ENCODE data around the gene SKIC8. TPM values are rescaled to one million over a fixed set of nuclear protein-coding genes. Genes with fewer than 3 reads are reported as not detected.

Gene SKIC8
- total RNA-seq, 4 donors from 2014 or later, result 29.4 to 85.0 (median 62.9) TPM

- DNase-seq, result no peak
- Histone ChIP-seq H3K4me1 (no peaks in the 10 kb centered on the region), H3K36me3 (no peaks in the 10 kb centered on the region), H3K27me3 (no peaks in the 10 kb centered on the region), H3K9me3 (no peaks in the 10 kb centered on the region), H3K4me3 (no peak overlapping the region), H3K27ac (no peak overlapping the region)
- TF ChIP-seq CTCF (IDR thresholded peaks at IDR 0.05) (no peak), POLR2A (IDR thresholded peaks at IDR 0.05) (no peak)
- intact Hi-C loops (cut with DNase I; ENCODE audit: low total_unique reads), result no loop called here
These were observed 25.9 kb upstream of the SKIC8 start for GRCh38 chr15:78325092-78325843.

GRCh38 chr15:78324144-78324543 is 24.7 kb upstream of the SKIC8 start:
- TF ChIP-seq POLR2A (IDR thresholded peaks at IDR 0.05) (no peak), CTCF (IDR thresholded peaks at IDR 0.05) (no peak)
- H3K4me1 ChIP-seq, result no peaks in the 10 kb centered on the region
- intact Hi-C loops (cut with DNase I; ENCODE audit: low total_unique reads), result no loop called here

GRCh38 chr15:78323693-78324092 is 24.3 kb upstream of the SKIC8 start:
- no peak for TF ChIP-seq CTCF (IDR thresholded peaks at IDR 0.05)
- TF ChIP-seq POLR2A (IDR thresholded peaks at IDR 0.05), result no peak
- intact Hi-C loops (cut with DNase I; ENCODE audit: low total_unique reads), result no loop called here
- H3K36me3 ChIP-seq, result no peaks in the 10 kb centered on the region

More at GRCh38 chr15:78324144-78324543, 24.7 kb upstream of the SKIC8 start:
- DNase-seq, result no peak
- H3K27me3 ChIP-seq, result no peaks in the 10 kb centered on the region
- no peaks in the 10 kb centered on the region for H3K36me3 ChIP-seq
- H3K4me3 ChIP-seq, result no peak overlapping the region
- no peak overlapping the region for H3K27ac ChIP-seq
- H3K9me3 ChIP-seq, result no peaks in the 10 kb centered on the region

GRCh38 chr15:78322724-78323521 is 23.5 kb upstream of the SKIC8 start:
- Histone ChIP-seq H3K4me3 (no peak overlapping the region), H3K27ac (no peak overlapping the region), H3K27me3 (no peaks in the 10 kb centered on the region), H3K4me1 (no peaks in the 10 kb centered on the region), H3K9me3 (no peaks in the 10 kb centered on the region), H3K36me3 (no peaks in the 10 kb centered on the region)
- DNase-seq, result no peak
- TF ChIP-seq POLR2A (IDR thresholded peaks at IDR 0.05), result no peak
- TF ChIP-seq CTCF (IDR thresholded peaks at IDR 0.05), result no peak
- intact Hi-C loops (cut with DNase I; ENCODE audit: low total_unique reads), result no loop called here

More at GRCh38 chr15:78323693-78324092, 24.3 kb upstream of the SKIC8 start:
- Histone ChIP-seq H3K9me3 (no peaks in the 10 kb centered on the region), H3K4me1 (no peaks in the 10 kb centered on the region), H3K4me3 (no peak overlapping the region), H3K27ac (no peak overlapping the region), H3K27me3 (no peaks in the 10 kb centered on the region)
- DNase-seq, result no peak

GRCh38 chr15:78322243-78322642 is 22.8 kb upstream of the SKIC8 start:
- Histone ChIP-seq H3K9me3 (no peaks in the 10 kb centered on the region), H3K4me3 (no peak overlapping the region), H3K27me3 (no peaks in the 10 kb centered on the region), H3K27ac (no peak overlapping the region), H3K4me1 (no peaks in the 10 kb centered on the region), H3K36me3 (no peaks in the 10 kb centered on the region)
- DNase-seq, result no peak
- intact Hi-C loops (cut with DNase I; ENCODE audit: low total_unique reads), result no loop called here
- TF ChIP-seq POLR2A (IDR thresholded peaks at IDR 0.05), result no peak
- no peak for TF ChIP-seq CTCF (IDR thresholded peaks at IDR 0.05)
